A673 (cell line): ENCODE measurements around the gene FOXN3. TPM values are rescaled to one million over a fixed set of nuclear protein-coding genes. Genes with fewer than 3 reads are reported as not detected.

Experiments
- BruUV-seq: library from RNA; stranded (reverse); fragments of 400-500 nt; replicated peaks from 2 replicates; lab custom pipeline; 2021; lab: Mats Ljungman, UMichigan
- CTCF ChIA-PET: fragments of 300-600 bp; sonication (Branson Sonifier 250); formaldehyde crosslinking; loops from one replicate; lab custom pipeline; 2022; ENCODE audit warnings: antibody characterized with exemption; lab: Charles Lee
- POLR2A ChIA-PET: fragments of 300-600 bp; sonication (Branson Sonifier 250); formaldehyde crosslinking; loops from one replicate; lab custom pipeline; 2022; ENCODE audit warnings: antibody characterized with exemption; ENCODE audit not compliant: low non-redundant PET; lab: Charles Lee
- DNase-seq: peaks from one replicate; pipeline ENCODE4 v3.0.0-alpha.2; 2015; ENCODE audit warnings: low spot score
- H3K27ac ChIP-seq: fragments of 200-600 bp; sonication (generic); 2 replicates; pipeline ENCODE4 v1.5.1; 2016; ENCODE audit warnings: mixed run types, low read depth, mild to moderate bottlenecking, mixed read lengths, antibody characterized with exemption, low read length; ENCODE audit not compliant: poor library complexity, severe bottlenecking
- H3K27me3 ChIP-seq: fragments of 200-600 bp; sonication (generic); replicated peaks from 2 replicates; pipeline ENCODE4 v1.6.1; 2017; ENCODE audit warnings: mixed run types, low read depth, mild to moderate bottlenecking, mixed read lengths, antibody characterized with exemption, low read length; ENCODE audit not compliant: insufficient read depth, poor library complexity
- H3K36me3 ChIP-seq: fragments of 200-600 bp; sonication (generic); 2 replicates; pipeline ENCODE4 v1.6.1; 2016; ENCODE audit warnings: mixed run types, mild to moderate bottlenecking, mixed read lengths, antibody characterized with exemption, low read length; ENCODE audit not compliant: insufficient read depth, poor library complexity, severe bottlenecking
- H3K4me1 ChIP-seq: fragments of 200-600 bp; sonication (generic); 2 replicates; pipeline ENCODE4 v1.6.1; 2017; ENCODE audit warnings: mixed run types, mild to moderate bottlenecking, mixed read lengths, antibody characterized with exemption, low read length; ENCODE audit not compliant: insufficient read depth, poor library complexity, severe bottlenecking
- H3K4me3 ChIP-seq: fragments of 200-600 bp; sonication (generic); 2 replicates; pipeline ENCODE4 v1.5.1; 2016; ENCODE audit warnings: low read depth, mixed run types, mild to moderate bottlenecking, mixed read lengths, low read length; ENCODE audit not compliant: poor library complexity, severe bottlenecking
- H3K9me3 ChIP-seq: fragments of 200-600 bp; sonication (generic); 2 replicates; pipeline ENCODE4 v1.6.1; 2016; ENCODE audit warnings: mixed run types, low read depth, mild to moderate bottlenecking, mixed read lengths, antibody characterized with exemption, low read length; ENCODE audit not compliant: poor library complexity, severe bottlenecking
- CTCF ChIP-seq: fragments of 300-800, 200-600 bp; sonication (generic); conservative IDR thresholded peaks from 2 replicates; pipeline ENCODE4 v1.5.1; 2017; ENCODE audit warnings: low read depth, mild to moderate bottlenecking, antibody characterized with exemption, low read length, moderate library complexity, mixed read lengths
- EZH2 ChIP-seq: fragments of 200-600 bp; sonication (generic); IDR thresholded peaks from 2 replicates; pipeline ENCODE4 v1.6.1; 2017; ENCODE audit warnings: borderline replicate concordance, low read depth, mild to moderate bottlenecking, mixed read lengths, antibody characterized with exemption, low read length; ENCODE audit not compliant: poor library complexity, severe bottlenecking
- intact Hi-C: fragments of 100-400 bp; cut with micrococcal nuclease; formaldehyde crosslinking; loops from one replicate; pipeline ENCODE4 v1.10.0; 2022; ENCODE audit not compliant: unreplicated experiment
- total RNA-seq: library from RNA; stranded (reverse); gene quantifications from 2 replicates; pipeline ENCODE4 v1.2.3, GENCODE V29; 2021

FOXN3 gene
- total RNA-seq, 1 experiment from 2014 or later = 15.3 TPM

GRCh38 chr14:89371585-89372511 lies 45.2 kb downstream of the FOXN3 start:
- BruUV-seq = no TSS peak
- peaks cover 8% of the 10 kb centered on the region for H3K4me1 ChIP-seq
- POLR2A ChIA-PET = no interaction called here
- no peaks in the 10 kb centered on the region for H3K9me3 ChIP-seq
- no peak for TF ChIP-seq CTCF
- TF ChIP-seq EZH2 = no peak
- H3K36me3 ChIP-seq = no peaks in the 10 kb centered on the region
- no peak overlapping the region for H3K27ac ChIP-seq
- DNase-seq = no peak
- no peak overlapping the region for H3K4me3 ChIP-seq
- CTCF ChIA-PET = no interaction called here
- intact Hi-C loops = no loop called here
- H3K27me3 ChIP-seq = no peaks in the 10 kb centered on the region

- Histone ChIP-seq H3K4me1 (peaks cover 13% of the 10 kb centered on the region), H3K4me3 (no peak overlapping the region), H3K27me3 (no peaks in the 10 kb centered on the region), H3K36me3 (no peaks in the 10 kb centered on the region), H3K27ac (no peak overlapping the region), H3K9me3 (no peaks in the 10 kb centered on the region)
- ChIA-PET CTCF (no interaction called here), POLR2A (no interaction called here)
- no TSS peak for BruUV-seq
- TF ChIP-seq CTCF (no peak), EZH2 (no peak)
- no peak for DNase-seq
- intact Hi-C loops = no loop called here
These were observed 46.3 kb downstream of the FOXN3 start for GRCh38 chr14:89370781-89371180.

GRCh38 chr14:89370381-89370780 lies 46.7 kb downstream of the FOXN3 start:
- H3K36me3 ChIP-seq = no peaks in the 10 kb centered on the region
- ChIA-PET CTCF (no interaction called here), POLR2A (no interaction called here)
- TF ChIP-seq EZH2 = no peak
- TF ChIP-seq CTCF = no peak
- no peak overlapping the region for H3K27ac ChIP-seq
- BruUV-seq = no TSS peak
- no peak for DNase-seq
- intact Hi-C loops = no loop called here
- peaks cover 17% of the 10 kb centered on the region for H3K4me1 ChIP-seq
- no peaks in the 10 kb centered on the region for H3K9me3 ChIP-seq
- H3K27me3 ChIP-seq = no peaks in the 10 kb centered on the region
- no peak overlapping the region for H3K4me3 ChIP-seq
